ENCODE measurements around the gene TEX22.

Gene TEX22

DNA sequence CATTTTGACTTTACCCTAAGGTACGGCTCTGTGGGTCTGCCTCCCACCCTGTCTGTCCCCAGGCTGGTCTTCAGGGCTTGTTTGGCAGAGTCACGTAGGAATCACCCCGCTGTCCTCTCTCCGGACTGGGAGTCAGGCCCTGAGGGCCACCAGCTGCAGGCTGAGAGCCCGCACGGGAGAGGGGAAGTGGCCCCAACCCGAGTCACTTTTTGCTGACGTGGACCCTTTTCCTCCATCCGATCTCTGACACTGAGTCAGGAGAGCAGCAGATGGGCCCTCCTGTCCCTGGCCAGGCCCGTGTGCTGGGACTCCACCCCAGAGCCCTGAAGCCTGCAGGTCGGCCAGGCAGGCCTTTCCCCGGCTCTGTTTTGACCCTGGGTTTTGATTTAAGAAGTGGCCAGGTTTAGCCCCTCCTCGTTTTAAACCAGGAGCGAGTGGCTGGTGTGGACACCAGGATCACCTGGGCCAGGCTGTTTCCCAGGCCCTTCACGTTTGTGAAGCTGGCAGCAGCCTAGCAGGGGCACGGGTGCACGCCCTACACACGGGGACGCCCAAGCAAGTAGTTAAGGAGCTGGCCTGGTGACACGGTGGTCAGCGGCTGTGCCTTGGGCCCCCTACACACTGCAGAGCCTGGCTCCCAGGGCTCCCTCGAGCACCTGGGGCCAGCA lies 12.5 kb upstream of the TEX22 start:
- DNase-seq = no peak

DNA sequence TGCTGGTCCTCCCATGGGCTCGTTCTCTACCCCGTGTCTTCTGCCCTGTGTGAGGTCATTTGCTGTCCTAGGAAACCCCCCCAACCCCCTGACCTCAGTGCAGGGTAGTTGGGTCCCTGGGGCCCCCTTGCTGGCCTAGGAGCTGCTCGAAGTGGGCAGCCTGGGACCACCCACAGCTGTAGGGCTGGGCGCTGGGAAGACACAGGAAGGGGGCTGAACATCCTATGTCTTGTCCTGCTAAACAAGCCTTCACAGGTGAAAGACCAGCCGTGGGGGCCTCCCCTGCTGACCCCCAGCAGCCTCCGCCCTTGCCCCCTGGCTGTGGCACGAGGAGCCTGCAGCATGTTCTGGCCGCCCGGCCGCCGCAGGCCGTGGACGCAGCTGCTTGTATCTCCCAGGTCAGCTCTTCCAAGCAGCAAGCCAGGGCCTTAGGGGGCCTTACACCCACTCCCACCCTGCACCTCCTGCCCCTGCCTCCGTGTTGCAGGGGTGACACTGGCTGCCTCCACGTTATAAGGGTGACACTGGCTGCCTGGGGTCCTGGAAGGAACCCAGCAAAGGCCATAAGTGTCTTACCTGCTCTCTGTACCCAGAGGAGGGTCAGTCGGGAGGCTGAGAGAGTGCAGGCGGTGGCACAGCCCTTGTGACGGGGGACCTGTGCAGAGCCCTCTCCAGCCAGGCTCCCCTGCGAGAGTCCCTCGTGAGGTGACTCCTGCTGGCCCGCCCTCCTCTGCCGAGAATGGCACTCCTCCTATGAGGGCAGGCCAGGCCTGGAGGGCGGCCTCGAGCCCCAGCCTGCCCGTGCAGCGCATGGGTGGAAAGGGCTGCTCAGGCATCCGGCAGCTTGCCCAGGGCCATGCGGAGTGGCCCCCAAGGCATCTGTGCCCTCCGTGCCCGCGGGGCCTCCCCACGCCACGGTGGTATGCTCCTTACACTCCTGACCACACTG lies 11.5 kb upstream of the TEX22 start:
- no peak for DNase-seq

- DNase-seq = no peak
Measured at GRCh38 chr14:105387530-105387922, 10.8 kb upstream of the TEX22 start.

- DNase-seq = peak in 1 of 2 donors; percentile 21
Measured at GRCh38 chr14:105388110-105388951, 10.0 kb upstream of the TEX22 start.

DNA sequence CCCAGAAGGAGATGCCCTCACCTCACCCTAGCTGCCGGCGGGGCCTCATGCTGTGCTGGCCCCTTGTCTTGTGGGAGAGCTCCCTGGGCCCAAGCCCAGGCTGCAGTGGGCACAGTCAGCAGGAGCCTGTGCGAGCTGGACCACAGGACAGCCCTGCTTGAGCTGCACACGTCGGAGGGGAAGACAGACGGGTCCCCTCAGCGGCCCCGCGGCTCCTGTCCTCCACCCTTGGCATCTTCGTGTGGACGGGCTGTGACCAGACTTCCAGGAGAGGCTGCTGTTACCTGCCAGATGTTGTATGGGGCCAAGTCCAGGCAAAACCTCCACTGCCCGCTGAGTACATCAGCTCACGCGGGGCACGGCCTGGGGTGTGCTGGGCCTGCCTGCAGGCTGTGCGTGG lies 9.4 kb upstream of the TEX22 start:
- no peak for DNase-seq

- DNase-seq = no peak
Measured at GRCh38 chr14:105389534-105389933, 8.8 kb upstream of the TEX22 start.

DNA sequence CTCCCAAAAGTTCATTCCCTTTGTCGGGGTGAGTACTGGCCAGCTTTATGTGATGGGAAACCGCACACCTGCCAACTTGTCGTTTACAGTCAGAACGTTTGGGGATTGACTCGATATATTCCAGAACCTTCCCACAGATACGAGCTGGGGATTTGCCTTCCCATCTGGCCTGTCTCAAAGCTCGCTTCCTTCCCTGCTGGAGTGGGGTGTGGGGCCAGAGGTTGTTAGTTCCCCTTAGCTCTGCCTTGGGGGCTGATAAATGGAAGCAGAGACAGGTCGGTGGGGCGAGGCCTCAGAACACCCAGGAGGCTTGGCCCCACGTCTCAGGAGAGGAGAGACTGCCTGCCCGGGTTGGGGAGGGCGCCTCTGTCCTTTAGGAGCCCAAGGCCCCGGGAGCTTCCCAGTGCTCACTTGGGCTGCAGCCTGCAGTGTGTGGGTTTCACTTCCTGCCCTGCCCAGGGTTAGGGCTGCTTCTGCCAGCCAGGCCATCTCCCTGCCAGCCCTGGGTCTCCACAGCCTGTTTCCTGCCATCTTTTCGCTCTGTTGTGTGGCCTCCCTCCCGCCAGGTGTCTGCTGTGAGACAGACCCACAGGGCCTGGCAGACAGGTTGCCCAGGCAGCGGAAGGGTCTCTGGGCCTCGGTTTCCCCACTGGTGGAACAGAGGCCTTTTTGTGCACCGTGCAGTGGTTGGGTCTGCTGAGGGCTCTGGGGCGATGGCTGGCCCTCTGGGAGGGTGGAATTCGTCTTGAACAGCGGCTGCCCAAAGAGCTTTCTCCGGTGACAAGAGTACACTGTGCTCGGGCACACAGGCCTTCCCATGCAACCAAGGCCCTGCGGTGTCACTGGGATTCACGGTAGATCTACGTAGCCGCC lies 8.1 kb upstream of the TEX22 start:
- peak in 1 of 2 donors; percentile 26 for DNase-seq

GRCh38 chr14:105390849-105391500 lies 7.4 kb upstream of the TEX22 start:
- no peak for DNase-seq

GRCh38 chr14:105391541-105391940 lies 6.8 kb upstream of the TEX22 start:
- DNase-seq = no peak

DNA sequence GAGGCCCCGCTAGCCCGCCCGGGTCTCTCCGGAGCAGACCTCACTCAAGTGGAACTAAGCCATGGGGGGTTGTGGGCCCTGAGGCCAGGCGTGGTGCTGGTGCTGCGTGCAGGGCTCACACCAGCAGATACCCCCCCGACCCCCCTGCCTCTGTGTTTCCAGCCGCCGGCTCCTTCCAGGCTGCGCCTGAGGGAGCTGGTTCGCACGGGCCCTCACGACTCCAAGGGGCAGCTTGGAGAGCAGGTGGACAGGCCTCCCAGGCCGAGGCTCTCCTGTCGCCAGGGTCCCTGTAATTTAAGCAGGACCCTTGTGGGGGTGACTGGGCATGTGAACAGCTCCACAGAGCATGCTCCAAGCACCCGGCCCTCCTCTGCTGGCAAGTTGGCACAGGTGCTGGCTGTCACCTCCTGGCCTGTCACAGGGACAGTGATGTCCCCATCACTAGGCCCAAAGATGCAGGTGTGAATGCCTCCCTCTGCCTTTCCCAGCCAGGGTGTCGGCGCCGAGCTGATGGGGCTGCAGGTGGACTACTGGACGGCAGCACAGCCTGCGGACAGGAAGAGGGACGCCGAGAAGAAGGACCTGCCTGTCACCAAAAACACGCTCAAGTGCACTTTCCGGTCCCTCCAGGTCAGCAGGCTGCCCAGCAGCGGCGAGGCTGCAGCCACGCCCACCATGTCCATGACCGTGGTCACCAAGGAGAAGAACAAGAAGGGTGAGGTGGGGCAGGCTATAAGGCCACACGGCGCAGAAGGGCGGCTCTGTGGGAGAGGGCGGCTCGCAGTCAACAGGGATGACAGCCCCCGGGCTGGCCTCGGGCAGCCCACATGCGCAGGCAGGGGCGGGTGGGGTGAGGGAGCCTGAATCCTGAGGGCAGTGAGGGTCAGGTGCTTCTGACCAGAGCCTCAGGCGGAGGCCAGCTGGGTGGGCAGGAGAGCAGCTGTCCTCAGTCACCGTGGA lies 5.9 kb upstream of the TEX22 start:
- no peak for DNase-seq

- DNase-seq = no peak
Measured at GRCh38 chr14:105393151-105393550, 5.2 kb upstream of the TEX22 start.

DNA sequence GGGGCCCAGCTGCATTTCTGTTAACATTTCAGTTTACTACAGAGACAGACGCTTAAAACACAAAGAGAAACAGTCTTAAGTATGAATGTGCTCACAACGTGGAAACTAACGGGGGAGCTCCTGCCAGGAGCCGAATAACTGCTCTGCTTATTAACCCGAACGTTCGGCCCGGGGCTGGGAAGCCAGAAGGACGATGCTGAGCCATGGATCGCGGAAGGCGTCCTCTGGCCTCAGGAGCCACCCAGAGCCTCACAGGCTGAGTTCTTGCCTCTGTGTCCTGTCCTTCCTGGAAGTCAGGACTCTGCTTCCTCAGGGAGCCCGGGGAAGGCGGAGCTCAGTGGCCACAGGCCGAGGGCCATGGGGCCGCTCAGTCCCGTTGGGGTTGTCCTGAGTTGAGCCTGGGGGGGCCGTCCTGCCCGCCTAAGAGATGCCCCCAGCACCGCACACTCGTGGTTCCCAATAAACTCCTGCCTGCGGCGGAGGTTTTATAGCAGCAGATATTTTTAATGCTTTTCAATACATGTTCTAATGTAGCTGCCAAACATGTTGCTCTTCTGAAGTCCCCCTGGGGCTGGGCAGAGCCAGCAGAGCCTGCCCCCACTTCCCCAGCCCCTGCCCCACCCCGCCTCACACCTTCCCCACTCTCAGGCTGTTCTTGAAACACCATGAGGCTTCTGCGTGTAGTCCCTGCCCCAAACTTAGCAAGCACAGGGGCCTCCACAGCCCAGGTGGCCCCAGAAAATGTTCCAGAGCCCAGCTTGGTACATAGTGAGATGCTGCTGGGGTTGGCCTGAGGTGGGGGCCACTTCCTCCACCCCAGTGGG lies 3.4 kb upstream of the TEX22 start:
- DNase-seq = no peak

GRCh38 chr14:105395538-105395854 lies 2.8 kb upstream of the TEX22 start:
- no peak for DNase-seq

DNA sequence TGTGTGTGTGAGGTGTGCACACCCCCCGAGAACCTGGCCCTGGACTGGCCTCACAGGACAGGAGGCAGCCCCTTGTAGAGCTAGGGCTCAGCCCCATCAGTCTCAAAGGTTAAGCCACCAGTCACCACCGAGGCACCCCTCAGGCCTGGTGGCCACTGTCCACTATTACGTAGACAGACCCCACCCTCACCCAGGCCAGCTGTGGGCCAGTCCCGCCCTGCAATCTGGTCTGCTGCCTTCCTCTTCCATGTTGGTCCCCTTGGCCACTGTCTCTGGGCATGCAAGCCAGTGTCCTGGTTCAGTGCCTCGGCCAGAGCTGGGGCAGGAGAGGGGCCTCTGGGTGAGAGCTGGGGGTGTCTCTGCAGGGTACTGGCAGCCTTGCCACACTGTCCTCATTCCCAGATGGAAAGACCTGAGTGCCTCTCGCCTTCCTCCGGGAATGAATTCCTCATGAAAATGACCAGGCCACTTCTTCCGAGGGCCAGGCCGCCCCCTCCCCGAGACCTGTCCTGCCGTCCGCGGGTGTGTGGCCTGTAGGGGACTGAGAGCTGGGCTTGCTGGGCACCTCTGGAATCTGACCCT lies 897 bp upstream of the TEX22 start:
- no peak for DNase-seq

DNA sequence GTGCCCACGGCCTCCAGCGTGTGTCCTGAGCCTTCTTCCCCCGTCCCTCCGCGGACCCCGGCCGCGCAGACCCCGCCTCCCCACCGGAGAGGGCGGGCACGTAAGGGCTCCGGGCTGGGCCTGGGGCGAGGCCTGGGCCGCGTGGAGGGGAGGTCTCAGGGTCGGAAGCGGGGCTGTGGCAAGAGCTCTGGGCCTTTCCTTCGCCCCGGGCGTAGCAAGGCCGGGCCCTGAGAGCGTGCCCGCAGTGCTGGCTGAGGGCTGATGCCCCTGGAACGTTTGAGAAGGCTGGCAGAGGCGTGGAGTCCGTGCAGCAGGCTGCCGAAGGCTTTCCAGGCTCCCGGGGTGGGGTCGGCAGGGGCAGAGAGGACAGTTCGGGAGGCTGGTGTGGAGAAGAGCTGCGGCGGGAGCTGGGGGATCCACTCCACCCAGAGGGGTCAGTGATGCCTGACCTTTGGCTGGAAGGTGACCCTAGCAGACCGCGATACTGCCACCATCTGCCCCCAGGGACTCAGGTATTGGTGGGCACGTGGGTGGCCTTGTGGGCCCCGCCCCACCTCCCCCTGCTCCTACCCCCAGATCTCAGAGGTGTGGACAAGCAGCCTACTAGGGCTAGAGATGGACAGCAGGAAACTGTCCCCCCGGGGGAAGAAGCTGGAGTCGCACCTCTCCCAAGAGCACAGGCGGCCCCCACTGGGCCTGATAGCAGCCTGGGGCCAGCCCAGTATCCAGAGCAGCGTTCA lies 558 bp downstream of the TEX22 start:
- no peak for DNase-seq

- no peak for DNase-seq
Measured at GRCh38 chr14:105399466-105399775, 1.1 kb downstream of the TEX22 start.

DNA sequence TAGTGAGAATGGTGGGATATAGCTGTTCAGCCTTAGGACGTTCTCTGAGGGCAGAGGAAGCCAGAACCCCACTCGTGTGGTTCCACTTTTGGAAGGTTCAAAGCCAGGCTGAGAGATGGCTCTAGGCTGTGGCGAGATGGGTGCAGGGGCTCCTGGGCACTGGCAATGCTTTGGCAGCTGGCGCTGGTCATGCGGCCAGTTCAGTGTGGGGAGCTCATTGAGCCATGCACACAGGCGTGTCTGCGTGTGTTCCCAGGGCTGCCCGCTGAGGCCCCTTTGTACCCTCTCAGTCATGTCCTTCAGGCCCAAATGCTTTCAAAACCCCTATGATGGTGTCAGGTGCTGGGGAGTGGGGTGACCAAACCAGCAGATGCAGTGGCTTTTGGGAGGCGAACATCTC lies 1.7 kb downstream of the TEX22 start:
- no peak for DNase-seq

GRCh38 chr14:105401699-105402098 lies 3.4 kb downstream of the TEX22 start:
- no peak for DNase-seq

DNA sequence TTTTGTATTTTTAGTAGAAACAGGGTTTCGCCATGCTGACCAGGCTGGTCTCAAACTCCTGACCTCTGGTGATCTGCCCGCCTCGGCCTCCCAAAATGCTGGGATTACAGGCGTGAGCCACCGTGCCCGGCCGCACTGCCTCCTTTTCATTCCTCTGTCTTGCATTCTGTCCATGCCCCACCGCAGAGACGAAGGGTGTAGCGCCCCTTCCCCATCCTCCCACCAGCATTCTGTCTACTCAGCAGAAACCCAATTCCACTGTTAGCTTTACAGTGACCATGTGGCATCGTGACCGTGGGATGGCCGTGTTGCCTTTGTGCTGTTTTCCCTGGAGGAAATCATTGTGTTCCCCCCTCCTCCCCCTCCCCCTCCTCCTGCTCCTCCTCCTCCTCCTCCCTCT lies 10.3 kb downstream of the TEX22 start:
- no peak for DNase-seq
